Measurements from ENCODE around the gene CPNE1.

DNA sequence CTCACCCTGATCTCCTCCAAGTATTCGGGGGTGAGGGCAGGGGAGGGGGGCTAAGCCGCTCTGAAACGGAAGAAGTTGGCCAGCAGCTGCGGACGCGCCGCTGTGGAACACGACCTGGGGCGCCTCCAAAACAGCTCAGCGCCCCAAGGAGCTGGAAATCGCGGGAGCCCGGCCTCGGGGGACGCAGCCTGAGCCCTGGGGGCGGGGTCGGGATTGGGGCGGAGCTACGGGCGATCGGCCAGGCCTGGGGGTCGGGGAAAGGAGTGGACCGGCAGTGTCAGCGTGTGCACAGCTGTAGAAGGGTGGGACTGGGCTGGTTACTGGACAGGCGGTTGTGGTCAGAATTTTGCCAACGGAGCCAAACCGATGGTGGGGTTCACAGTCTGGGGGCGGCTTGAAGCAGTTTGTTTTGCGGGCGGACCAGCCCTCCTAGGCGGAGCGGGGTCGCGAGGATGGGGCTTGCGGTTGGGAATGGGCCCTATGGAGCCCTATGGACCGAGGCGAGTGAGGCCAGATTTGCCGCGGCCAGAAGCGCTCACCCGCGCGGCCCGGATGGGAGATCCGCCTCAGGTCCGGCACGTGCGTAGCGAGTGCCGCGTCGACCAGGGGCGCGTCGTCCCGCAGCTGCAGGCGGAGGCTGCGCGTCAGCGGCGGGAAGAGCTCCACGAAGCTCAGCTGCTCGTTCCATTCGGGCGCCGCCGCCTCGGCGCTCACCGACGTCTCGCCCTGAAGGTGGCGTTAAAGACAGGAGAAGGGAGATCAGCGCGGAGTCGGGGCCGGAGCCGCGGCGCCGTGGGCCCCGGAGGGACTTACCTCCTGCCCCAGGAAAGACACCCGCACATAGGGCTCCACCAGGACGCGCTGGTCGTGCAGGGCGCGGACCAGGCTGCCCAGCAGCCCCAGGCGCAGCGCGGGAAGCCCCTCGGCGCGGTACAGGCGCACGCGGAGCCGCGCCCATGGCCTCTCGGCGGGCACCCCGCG lies 63.4 kb downstream of the CPNE1 start:
- TF ChIP-seq POLR2A (IDR thresholded peaks at IDR 0.05) (no peak), POLR2AphosphoS5 (IDR thresholded peaks at IDR 0.05) (peak in 1 of 3 donors; percentile 50), EP300 (IDR thresholded peaks at IDR 0.05) (no peak)
- TF ChIP-seq, protein P1, sequence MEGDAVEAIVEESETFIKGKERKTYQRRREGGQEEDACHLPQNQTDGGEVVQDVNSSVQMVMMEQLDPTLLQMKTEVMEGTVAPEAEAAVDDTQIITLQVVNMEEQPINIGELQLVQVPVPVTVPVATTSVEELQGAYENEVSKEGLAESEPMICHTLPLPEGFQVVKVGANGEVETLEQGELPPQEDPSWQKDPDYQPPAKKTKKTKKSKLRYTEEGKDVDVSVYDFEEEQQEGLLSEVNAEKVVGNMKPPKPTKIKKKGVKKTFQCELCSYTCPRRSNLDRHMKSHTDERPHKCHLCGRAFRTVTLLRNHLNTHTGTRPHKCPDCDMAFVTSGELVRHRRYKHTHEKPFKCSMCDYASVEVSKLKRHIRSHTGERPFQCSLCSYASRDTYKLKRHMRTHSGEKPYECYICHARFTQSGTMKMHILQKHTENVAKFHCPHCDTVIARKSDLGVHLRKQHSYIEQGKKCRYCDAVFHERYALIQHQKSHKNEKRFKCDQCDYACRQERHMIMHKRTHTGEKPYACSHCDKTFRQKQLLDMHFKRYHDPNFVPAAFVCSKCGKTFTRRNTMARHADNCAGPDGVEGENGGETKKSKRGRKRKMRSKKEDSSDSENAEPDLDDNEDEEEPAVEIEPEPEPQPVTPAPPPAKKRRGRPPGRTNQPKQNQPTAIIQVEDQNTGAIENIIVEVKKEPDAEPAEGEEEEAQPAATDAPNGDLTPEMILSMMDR (IDR thresholded peaks at IDR 0.05), result peak in 1 of 2 donors; percentile 47
